Fibroblast of villous mesenchyme (primary cell): ENCODE measurements around the gene COIL. TPM values are rescaled to one million over a fixed set of nuclear protein-coding genes. Genes with fewer than 3 reads are reported as not detected.
"Not testable (repeated sequence)": the region's sequence is repeated elsewhere in the genome, so short reads cannot be mapped to it uniquely, and the experiment has no call there.

ENCODE experiments used
- DNase-seq: peaks from one replicate; pipeline ENCODE4 v3.0.0-alpha.2; 2010; ENCODE audit warnings: low read depth
- H3K4me3 ChIP-seq: 2 replicates; pipeline ENCODE4 v1.5.1; 2011; ENCODE audit warnings: low read depth, mild to moderate bottlenecking, low read length
- CTCF ChIP-seq: IDR thresholded peaks from 2 replicates; pipeline ENCODE4 v1.5.1; 2012; ENCODE audit warnings: low read depth, mild to moderate bottlenecking, low read length; ENCODE audit not compliant: insufficient read depth
- total RNA-seq: library from RNA; depleted of rRNA; stranded (reverse); fragments of >200 nt; gene quantifications from 2 replicates; pipeline ENCODE4 v1.2.3, GENCODE V29; 2012

The COIL gene
- total RNA-seq, 1 donor, result 17.7 TPM

DNA sequence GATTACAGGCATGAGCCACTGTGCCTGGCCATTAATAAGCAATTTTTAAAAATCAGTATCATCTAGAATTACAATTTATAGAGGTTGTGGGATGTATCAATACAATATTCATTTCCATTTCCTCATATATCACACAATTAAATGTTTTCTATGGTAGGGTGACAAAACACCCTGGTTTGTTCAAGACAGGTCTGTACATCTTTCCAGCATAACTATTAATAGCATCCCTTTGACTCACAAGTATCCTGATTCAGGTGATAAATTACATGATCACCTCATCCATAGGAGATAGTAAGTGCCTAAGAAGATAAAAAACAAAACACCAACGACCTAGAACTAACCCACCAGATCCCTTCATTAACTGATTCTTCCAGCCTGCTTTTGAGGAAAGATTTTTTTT, 13.1 kb downstream of the COIL start:
- TF ChIP-seq CTCF, result no peak
- H3K4me3 ChIP-seq, result no peak overlapping the region

DNA sequence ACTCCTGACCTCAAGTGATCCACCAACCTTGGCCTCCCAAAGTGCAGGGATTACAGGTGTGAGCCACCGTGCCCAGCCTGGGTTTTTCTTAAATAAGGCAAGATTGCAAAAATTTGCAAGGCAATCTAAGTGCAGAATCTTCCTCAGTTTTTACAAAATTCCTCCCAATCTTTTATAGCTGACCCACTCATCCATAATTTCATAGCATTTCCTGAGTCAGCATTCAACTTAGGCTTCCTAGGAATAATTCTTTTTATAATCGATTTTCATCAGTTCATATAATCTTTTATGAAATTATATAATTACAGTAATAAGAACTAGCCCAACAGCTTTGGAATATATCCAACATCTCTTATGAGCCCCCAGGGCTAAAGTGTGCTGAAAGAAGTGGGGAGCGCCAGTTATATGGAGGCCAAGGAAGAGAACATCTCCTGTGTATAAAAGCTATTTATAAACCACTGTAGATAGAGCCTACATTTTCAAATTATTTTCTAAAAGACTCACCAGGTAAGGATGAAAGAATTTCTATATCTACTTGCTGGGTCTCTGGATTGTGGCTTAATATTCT, 14.8 kb downstream of the COIL start:
- no peak overlapping the region for H3K4me3 ChIP-seq
- DNase-seq, result no peak
- TF ChIP-seq CTCF, result no peak

More for the DNA sequence above, 13.1 kb downstream of the COIL start:
- DNase-seq, result no peak

GRCh38 chr17:56943505-56944125, 17.2 kb downstream of the COIL start:
- H3K4me3 ChIP-seq, result no peak overlapping the region
- no peak for DNase-seq
- TF ChIP-seq CTCF, result no peak

DNA sequence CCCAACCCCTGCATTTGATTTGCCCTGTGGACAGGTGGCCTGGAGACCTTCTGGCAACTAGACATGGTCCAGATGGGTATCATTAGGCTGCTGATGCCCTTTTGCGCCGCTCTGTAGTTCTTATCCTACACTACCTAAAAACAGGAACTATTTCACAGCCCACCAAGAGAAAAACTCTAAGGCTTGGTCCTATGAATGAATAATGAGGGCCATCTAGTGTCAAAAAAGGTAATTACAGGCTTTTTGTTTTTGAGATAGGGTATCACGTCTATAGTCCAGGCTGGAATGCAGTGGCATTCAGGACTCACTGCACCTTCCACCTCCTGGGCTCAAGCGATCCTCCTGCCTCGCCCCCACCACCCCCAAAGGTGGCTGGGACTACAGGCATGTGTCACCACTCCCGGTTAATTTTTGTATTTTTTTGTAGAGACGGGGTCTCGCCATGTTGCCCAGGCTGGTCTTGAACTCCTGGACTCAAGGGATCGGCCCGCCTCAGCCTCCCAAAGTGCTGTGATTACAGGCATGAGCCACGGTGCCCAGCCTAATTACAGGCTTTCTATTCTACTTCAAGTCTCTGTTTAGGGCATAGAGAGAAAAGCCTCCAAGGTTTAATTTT, 20.9 kb downstream of the COIL start:
- no peak overlapping the region for H3K4me3 ChIP-seq
- DNase-seq, result peak; percentile 66
- peak; percentile 75 for TF ChIP-seq CTCF

GRCh38 chr17:56938206-56938605, 22.6 kb downstream of the COIL start:
- not testable (repeated sequence) for DNase-seq, H3K4me3 ChIP-seq

- no peak for TF ChIP-seq CTCF
- peak; percentile 31 for DNase-seq
- H3K4me3 ChIP-seq, result no peak overlapping the region
Observed at GRCh38 chr17:56937687-56938086, 23.2 kb downstream of the COIL start.

GRCh38 chr17:56936697-56937322, 24.0 kb downstream of the COIL start:
- no peak for DNase-seq
- TF ChIP-seq CTCF, result no peak
- no peak overlapping the region for H3K4me3 ChIP-seq
